ENCODE data around the gene NUCB1. TPM values are rescaled to one million over a fixed set of nuclear protein-coding genes. Genes with fewer than 3 reads are reported as not detected.
"Not testable (repeated sequence)": the region's sequence is repeated elsewhere in the genome, so short reads cannot be mapped to it uniquely, and the experiment has no call there.

The NUCB1 gene
- polyA plus RNA-seq, 1 donor: 152 TPM

- DNase-seq (ENCODE audit: low read depth): no peak
Observed at GRCh38 chr19:48905664-48906063, 5.6 kb downstream of the NUCB1 start.

GRCh38 chr19:48906324-48906723 lies 6.2 kb downstream of the NUCB1 start:
- DNase-seq (ENCODE audit: low read depth): no peak

GRCh38 chr19:48907671-48908070 lies 7.6 kb downstream of the NUCB1 start:
- DNase-seq (ENCODE audit: low read depth): no peak

GRCh38 chr19:48909424-48910077 lies 9.4 kb downstream of the NUCB1 start:
- not testable (repeated sequence) for DNase-seq (ENCODE audit: low read depth)

- no peak for DNase-seq (ENCODE audit: low read depth)
Observed at GRCh38 chr19:48910803-48911202, 10.7 kb downstream of the NUCB1 start.

- DNase-seq (ENCODE audit: low read depth): no peak
Observed at GRCh38 chr19:48913114-48913889, 13.2 kb downstream of the NUCB1 start.

- no peak for DNase-seq (ENCODE audit: low read depth)
Observed at GRCh38 chr19:48914181-48914580, 14.1 kb downstream of the NUCB1 start.

- DNase-seq (ENCODE audit: low read depth): no peak
Observed at GRCh38 chr19:48915757-48916156, 15.6 kb downstream of the NUCB1 start.

GRCh38 chr19:48918071-48918470 lies 18.0 kb downstream of the NUCB1 start:
- DNase-seq (ENCODE audit: low read depth): no peak

- no peak for DNase-seq (ENCODE audit: low read depth)
Observed at GRCh38 chr19:48918801-48919247, 18.7 kb downstream of the NUCB1 start.

GRCh38 chr19:48919271-48919670 lies 19.2 kb downstream of the NUCB1 start:
- DNase-seq (ENCODE audit: low read depth): not testable (repeated sequence)

GRCh38 chr19:48920949-48921348 lies 20.8 kb downstream of the NUCB1 start:
- no peak for DNase-seq (ENCODE audit: low read depth)

- DNase-seq (ENCODE audit: low read depth): no peak
Observed at GRCh38 chr19:48921721-48922500, 21.8 kb downstream of the NUCB1 start.

GRCh38 chr19:48922548-48923490 lies 22.7 kb downstream of the NUCB1 start:
- DNase-seq (ENCODE audit: low read depth): no peak

- no peak for DNase-seq (ENCODE audit: low read depth)
Observed at GRCh38 chr19:48925240-48925843, 25.2 kb downstream of the NUCB1 start.

- not testable (repeated sequence) for DNase-seq (ENCODE audit: low read depth)
Observed at GRCh38 chr19:48925890-48926289, 25.8 kb downstream of the NUCB1 start.

- no peak for DNase-seq (ENCODE audit: low read depth)
Observed at GRCh38 chr19:48926909-48927308, 26.8 kb downstream of the NUCB1 start.

GRCh38 chr19:48927692-48928091 lies 27.6 kb downstream of the NUCB1 start:
- not testable (repeated sequence) for DNase-seq (ENCODE audit: low read depth)

GRCh38 chr19:48928164-48929025 lies 28.3 kb downstream of the NUCB1 start:
- no peak for DNase-seq (ENCODE audit: low read depth)

Data from forelimb muscle (tissue), 1 donor.